Activated CD8-positive, alpha-beta memory T cell treated with anti-CD3 and anti-CD28 coated beads, Interleukin-2, amount 50 U/mL, for 1 hour (primary cell): Measurements from ENCODE around the gene PTPRG.

Experiments used
- DNase-seq: peaks from one replicate; pipeline ENCODE4 v3.0.0-alpha.2; 2020; ENCODE audit errors: extremely low read depth

The PTPRG gene

DNA sequence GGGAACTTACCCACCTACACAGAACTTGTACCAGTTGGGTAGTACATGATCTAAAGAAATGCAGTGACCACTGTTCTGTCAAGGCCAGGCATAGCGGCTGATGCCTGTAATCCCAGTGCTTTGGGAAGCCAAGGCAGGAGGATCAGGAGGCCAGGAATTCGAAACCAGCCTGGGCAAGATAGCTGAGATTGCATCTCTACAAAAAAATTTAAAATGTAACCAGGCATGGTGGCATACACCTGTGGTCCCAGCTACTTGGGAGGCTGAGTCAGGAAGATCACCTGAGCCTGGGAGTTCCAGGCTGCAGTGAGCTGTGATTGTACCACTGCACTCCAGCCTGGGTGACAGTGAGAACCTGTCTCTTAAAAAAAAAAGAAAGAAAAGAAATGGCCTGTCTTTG lies 491.0 kb downstream of the PTPRG start:
- no peak for DNase-seq

DNA sequence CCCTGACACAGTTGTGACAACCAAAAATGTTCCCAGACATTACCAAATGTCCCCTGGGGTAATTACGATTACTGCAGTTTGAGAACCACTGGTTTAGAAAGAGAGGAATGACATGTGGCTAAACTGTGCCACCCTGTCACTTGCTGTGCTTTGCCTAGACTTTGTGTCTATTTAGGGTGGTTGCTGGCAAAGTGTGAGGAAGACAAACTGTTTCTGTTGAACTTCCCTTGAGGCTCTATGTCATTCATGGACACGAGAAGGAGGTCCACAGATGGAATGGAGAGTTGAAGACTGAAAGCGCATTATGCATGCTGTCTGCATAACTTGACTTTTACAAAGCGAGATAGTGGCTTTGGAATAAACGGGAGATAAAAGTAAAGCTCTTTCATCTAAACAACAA lies 495.3 kb downstream of the PTPRG start:
- DNase-seq: no peak

DNA sequence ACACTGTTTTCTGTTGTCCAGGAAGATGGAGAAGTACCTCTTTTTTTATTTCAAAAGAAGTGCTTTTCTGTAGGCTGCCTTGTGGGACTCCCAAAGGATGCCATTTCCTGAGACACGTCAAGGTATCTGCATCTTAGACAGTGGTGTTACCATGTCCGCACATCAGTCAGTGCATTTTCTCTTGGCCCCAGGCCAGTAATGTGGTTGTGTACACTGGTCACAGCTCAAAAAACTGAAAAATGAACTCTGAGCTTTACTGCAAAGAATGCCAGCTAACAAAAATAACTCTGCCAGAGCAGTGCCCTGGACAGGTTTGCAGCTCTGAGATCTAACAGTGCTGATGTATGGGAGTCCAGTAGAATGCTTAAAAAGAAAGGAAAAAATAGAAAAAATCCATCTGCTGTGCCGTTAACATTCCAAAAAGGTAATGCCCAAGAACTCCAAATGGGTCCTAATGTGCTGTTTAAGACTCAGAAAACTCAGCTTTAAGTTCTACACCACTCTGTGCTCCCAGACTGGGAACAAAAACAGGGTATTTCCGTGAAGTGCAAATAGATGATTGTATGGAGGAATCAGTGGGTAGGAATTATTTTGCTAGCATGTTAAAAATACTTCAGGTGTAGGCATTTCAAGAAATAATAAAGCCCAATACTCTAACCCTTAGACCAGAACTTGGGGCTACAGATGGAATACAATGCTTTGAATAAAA lies 496.1 kb downstream of the PTPRG start:
- DNase-seq: no peak

DNA sequence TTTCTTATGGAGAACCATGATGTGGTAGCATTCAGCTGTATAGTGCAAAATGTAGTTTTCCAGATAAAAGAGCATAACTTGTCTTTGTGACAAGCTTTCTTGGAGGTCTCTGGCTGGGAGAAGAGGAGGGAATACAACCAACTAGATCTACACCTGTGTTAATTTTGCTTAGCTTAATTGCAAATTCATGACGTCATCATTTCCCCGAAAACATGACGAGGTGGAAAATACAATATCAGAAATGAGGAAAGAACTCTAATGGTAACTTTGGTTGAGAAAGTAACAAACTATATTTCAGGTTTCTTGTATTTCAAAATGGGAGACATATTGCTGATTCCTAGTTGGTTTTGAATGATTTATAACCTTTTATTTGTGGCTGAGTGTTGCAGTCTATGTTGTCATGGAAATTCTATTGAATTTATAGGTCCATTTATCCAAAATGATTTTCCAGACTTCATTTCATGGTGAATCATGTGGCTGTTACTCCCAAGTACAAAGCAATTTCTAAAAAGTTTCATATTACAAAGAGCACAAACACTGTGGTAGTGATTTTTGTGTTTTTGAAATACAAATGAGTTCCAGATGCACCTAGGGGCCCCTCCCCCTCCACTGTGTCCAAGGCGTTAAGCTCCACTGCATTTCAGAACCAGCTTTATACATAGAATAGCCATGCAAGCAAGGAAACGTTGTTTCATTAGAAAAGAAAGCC lies 504.8 kb downstream of the PTPRG start:
- no peak for DNase-seq

DNA sequence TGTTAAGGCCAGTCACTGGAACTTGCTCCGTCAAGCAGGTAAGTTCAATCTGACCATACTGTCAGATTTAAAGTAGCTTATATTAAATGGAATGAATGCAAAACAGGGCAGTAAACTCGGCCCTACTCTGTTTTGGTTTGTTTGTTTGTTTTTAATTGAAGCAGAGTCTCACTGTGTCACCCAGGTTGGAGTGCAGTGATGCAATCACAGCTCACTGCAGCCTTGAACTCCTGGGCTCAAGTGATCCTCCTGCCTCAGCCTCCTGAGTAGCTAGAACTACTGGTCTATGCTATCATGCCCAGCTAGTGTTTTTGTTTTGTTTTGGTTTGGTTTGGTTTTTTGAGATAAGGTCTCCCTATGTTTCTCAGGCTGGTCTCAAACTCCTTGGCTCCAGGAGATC lies 507.0 kb downstream of the PTPRG start:
- DNase-seq: no peak

DNA sequence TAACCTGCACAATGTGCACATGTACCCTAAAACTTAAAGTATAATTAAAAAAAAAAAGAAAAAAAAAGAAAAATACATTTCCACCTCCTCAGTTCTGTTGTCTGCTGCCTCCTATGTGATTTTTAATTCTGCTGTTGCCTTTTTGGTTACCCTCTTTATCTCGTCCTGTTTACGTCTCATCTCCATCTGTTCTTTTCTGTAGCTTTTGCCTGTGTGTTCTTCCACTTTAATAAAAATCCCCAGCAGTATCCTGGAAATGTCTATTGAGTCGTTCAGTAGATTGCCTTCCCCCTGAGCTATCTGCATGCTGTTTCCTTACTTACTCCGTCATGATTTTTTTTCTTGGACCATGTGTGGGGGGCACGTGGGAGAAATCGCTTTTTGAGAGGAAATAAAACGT lies 509.5 kb downstream of the PTPRG start:
- DNase-seq: no peak

DNA sequence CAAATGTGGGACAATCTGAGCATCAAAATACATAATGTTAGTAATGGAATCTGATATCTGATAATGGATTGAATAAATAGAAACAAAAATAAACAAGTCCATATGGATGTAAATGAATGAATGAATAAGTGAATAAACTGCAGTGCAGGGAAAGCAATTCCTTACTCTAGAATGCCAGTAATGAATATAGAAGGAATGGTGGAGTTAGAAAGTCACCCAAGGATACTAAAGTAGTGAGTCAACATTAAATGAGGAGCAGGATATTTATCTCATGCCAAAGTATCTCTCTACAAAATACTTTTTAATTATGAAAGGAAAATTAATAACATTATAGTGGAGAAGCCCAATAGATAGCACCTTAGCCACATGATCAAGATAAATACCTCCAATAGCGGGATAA lies 511.7 kb downstream of the PTPRG start:
- DNase-seq: no peak

DNA sequence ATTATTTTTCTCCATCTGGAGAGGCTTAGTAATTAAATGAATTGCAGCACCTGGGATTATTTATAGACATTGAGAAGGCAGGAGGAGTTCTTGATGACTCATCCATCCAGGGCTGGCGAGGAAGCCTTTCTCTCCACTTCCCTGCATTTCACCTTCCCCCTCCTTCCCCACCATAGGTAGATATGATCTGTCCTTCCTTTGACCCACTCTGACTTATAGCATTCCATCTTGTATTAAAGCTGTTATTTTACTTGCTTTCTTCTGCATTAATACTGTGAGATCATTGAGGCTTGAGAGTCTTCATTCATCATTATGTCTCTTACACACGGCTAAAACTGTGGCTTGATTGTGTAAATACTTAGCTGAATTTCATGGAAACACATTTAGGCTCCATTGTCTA lies 523.2 kb downstream of the PTPRG start:
- no peak for DNase-seq

DNA sequence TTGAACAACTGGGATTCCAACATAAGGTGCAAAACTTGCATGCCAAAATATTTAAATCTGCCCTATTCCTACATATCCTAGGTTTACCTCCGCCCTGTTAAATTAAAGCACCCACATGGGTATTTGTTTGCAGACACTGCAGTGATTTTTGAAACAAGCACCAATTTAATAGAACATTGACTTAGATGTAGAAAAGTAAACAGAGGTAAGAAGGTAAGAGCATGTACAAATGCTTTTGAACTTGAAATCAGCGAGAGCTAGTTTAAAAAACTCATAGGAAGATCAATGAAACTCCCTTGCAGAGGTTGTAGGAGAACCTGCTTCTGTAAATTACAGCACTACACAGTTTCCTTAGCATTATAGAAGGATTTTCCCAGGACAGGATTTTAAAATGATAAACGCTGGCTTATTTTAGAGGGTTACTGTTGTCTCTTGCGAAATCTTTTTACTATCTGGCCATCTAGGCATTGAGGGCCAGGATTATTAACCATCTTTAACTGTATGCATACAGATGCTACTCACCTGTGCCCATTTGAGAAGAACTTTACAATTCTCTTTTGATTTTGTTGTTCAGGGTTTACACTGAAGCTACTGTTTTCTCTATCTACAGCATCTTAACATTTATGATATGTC lies 527.2 kb downstream of the PTPRG start:
- DNase-seq: no peak

DNA sequence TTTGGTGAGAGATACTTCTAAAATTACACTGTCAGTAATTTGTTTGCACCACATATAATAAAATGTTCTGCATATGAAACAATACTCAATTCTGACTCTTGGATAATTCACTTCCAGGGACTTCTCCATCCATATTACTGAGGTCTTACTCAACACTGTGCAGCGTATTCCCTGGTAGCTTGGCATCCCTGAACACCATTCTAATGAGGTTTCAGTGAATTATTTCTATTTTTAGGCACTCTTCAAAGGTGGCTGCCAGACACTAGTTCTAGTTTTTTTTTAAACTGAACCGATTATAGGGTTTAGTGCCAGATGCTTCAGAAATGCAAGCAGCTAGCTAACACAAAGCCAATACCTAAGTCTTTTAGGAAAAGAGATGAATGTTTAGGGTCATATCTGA lies 528.7 kb downstream of the PTPRG start:
- no peak for DNase-seq

DNA sequence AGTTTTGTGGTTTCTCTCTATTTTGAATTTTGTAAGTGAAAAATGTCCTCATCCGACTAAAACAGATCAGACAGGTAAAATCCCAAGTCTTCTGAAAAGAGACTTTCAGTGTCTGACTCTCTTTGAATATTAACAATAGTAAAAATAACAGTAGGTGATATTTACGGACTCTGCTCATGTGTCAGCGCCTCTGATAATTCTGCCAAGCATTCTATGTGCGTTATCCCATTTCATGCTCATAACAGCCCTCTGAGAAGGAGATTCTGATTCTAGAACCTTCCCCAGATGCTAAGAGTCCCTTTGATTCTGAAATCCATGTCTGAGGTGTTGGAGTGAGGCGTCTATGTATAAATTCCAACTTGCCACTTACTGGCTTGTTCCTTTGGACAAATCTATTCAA lies 529.1 kb downstream of the PTPRG start:
- no peak for DNase-seq

DNA sequence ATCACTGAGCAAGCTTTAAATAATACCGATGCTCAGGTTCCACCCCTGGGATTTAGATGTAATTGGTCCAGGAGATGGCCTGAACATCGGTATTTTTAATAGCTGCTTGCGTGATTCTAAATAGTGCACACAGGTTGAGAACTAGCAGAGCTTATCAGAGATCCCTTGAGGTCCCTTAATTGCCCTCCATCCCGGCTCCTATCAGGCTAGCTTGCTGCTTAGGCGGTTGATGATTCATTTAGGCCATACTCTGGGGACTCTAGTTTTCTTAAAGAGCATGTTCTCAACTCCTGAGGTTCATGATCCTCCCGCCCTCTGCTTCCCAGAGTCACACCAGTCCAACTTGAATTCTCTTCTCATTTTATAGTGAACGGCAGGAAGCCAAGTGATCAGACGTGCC lies 531.7 kb downstream of the PTPRG start:
- DNase-seq: no peak

DNA sequence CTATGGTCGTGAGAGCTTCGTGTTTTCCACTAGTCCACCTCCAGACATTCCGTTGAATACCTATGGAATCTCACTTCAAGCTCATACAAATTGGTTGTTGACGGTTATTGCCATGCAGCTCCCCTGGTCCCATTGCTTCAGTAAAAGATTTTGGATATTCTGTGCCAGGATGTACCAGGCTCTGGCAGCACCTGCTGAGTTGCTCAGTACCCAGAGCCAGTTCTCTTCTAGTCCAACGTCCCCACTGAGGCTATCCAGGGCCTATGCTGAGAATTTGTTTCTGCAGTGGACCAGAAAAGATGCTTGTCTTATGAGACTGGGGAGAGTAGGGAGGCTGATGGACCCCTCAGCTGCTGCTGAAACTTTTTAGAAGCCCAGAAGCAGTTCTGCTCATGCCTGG lies 533.1 kb downstream of the PTPRG start:
- DNase-seq: no peak

DNA sequence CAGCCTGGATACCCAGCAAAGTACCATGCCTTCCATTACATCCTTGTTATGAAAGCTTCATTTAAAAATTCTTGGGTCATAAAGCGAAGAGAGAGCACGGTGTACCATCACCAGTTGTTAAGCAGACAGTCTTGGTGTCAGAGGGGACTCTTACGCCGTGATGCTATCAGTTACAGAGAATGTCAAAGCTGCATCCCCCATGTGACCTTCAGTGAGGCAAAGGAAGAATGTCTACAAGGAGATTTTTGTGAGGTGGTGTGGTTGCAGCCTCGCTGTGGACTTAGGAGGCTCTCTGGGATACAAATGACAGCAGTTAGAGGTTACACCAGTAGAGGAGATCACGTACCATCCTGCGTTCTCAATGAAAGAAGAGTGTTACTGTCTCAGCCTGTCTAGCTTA lies 533.7 kb downstream of the PTPRG start:
- no peak for DNase-seq

DNA sequence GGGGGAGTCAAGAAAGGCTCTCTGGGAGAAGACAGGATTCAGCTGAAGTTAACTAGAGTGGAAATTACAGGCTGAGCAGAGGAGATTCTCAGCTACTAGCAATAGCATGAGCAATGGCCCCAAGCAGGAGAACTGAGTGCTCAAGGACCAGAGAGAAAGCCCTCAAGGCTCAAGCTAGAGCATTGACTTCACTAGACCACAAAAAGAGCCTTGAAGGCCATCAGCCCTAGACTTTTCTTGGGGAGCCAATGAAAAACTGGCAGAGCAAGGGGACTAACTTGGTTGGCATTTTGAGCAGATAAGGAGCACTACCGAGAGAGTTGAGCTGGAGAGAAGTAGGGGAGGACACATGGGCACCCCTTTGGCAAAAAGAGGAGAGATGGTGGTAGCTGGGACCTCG lies 534.4 kb downstream of the PTPRG start:
- no peak for DNase-seq

DNA sequence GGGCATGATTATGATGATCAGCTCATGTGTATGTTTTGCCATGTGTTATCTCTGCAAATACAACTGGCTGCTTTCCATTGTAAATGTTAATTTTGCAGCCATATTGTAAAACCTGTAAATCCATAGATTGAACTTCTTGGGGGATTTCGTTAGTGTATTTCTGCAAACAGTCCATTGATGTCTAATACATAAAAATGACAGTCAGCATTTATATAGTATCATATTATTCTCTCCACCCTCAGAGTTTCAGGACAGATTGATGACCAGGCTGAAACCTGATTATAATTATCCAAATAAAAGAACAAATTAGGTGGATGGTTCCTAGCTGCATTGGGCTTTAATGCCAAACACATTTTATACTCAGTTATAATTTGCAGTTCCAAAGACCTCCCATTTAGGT lies 535.1 kb downstream of the PTPRG start:
- no peak for DNase-seq

DNA sequence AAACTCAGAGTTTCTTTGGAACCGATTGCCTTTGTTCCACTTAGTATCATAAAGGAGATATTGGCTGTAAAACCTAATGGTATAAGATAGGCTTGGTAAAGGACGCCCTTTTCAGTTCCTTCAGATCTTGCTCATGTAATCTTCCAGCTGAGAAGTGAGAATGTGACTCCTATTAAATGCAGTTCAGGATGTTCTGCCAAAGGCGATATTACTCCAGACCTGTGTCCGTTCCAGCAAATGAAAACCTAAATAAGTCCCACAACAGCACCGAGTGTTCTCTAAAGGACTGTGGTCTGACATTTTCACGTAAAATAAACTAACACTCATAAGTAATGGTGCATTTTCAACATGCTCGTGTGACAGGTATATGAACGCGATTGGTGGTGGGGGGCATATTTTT lies 535.8 kb downstream of the PTPRG start:
- DNase-seq: no peak

DNA sequence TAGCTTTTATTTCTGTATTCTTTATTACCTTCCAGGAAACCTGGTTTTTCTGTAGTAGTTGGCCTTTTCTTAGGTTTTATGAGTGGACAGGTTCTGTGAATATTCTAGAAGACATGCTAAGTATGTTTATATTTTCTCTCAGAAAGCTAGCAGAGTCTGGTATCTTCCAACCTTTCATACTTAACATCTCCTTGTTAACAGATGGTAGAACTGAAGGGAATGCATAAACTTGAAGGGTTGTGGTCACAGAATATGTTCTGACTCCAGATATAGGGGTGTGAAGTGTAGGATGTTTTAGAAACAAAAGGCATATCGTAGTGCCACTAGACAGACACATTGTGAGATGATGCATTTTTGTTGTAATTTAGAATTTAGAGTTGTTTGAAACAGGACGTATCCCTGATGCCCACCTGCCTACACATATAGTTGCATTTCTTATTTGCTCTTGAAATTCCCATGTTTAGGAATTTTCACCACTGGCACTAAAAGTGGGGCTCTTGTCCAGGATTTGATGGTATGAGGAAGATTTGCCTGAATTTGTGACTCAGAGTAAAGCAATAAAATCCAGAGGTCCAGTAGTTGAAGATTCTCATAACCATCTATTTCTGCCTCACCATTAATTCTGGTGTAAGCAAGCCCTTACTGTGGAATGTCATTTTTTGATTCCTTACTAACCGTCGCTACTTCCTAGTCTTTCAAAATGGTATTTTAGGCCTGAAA lies 537.4 kb downstream of the PTPRG start:
- no peak for DNase-seq

DNA sequence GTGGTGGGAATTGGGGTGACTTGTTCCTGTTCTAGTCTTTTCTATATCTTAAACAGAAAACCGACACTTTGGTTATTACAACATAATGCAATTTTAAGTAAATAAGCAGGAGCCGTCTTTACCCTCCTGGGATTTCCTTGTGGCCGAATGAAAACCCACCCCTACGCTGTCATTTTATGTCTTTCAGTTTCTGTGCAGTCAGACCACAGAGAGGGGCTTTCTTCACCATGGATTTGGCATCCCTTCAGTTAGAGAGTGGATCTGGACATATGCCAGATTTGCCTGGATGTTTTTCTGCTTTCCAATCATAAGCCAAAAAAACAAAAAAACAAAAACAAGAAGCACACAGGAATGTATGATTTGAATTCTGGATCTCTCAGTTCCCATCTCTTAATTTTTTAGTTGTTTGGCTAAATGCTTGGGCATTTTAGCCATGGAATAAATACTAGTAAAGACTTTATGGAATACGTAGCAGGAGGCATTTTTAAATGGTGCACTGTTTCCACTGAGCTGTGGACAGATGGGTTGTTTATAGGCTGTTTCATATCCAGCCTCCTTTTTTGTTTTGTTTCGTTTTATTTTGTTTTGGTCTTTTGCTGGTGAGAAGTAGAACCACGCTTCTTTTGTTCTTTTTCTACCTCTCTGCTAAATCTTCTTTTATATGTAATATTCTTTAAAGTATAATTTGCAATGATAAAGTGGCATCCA lies 539.1 kb downstream of the PTPRG start:
- DNase-seq: no peak

DNA sequence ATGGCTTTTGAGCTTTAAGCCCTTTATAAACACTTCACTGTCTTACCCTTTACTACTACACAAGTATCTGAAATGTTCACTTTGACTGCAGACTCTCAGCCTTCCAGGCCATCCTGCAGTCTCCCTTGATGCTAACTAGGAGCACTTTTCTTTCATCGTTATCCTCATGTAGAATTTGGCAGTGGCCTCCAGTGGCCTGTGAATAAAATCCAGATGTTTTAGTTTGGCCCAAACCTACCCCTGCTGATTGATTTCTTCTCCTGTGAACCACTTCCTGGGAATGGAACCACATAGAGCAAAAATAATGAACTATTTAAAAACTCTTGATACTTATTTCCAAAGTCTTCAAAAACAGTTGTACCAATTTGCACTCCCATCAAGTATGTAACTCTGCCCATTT lies 540.1 kb downstream of the PTPRG start:
- no peak for DNase-seq

DNA sequence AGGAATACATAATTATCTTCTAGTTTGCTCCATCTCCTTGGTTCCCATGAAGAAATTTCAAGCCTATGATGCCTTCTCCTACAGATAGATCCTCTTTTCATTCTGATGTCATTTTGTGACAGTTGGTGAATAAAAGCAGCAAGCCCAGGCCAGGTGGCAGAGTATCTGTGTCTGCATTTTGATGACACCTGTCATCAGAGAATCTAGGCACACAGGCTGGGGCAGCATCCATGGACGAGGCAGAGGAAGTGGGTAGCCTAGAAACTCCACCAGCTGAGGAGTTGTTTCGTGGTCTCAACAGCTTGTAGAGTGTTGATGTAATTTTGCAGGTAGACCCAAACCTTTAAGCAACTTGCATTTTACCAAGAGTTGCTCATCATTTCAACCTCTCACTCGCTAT lies 542.2 kb downstream of the PTPRG start:
- no peak for DNase-seq

DNA sequence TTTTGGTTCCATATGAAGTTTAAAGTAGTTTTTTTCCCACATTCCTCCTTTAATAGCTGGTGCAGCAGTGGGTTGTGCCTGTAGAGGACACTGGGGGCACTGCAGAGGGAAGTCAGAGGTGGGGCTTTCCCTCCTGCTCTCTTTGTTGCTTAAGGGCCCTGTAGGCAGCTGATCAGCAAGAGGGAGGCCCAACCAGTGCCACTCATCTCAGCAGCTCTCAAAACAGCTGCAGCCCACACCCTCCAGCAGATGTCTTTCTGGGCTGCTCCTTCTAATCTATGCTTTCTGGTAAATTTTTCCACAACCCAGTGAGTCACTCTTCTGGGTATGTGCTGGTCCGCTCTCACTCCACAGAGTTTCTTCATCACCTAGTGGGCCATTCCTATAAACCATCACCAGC lies 548.2 kb downstream of the PTPRG start:
- DNase-seq: no peak
